WTC11 (cell line): ENCODE data around the gene PLCE1.

Source experiments
- CBFB ChIP-seq: sonication (generic); formaldehyde crosslinking; IDR thresholded peaks from 2 replicates; pipeline ENCODE4 v1.8.1; 2022; ENCODE audit warnings: mild to moderate bottlenecking, low read depth, missing genetic modification reagents
- GRHL2 ChIP-seq: fragments of 250-450 bp; sonication (Bioruptor Pico); IDR thresholded peaks from 2 replicates; pipeline ENCODE4 v1.8.0; 2022; ENCODE audit warnings: mild to moderate bottlenecking, moderate library complexity; ENCODE audit not compliant: insufficient replicate concordance, severe bottlenecking
- NFE2L1 ChIP-seq: sonication (generic); formaldehyde crosslinking; IDR thresholded peaks from 2 replicates; pipeline ENCODE4 v1.8.1; 2023; ENCODE audit warnings: missing genetic modification reagents
- NR2C2 ChIP-seq: sonication (generic); formaldehyde crosslinking; IDR thresholded peaks from 2 replicates; pipeline ENCODE4 v1.8.0; 2022; ENCODE audit warnings: mild to moderate bottlenecking, missing genetic modification reagents
- TP53 ChIP-seq: sonication (generic); formaldehyde crosslinking; IDR thresholded peaks from 2 replicates; pipeline ENCODE4 v1.8.1; 2023; ENCODE audit warnings: mild to moderate bottlenecking, missing genetic modification reagents
- ZNF317 ChIP-seq: sonication (generic); formaldehyde crosslinking; IDR thresholded peaks from 2 replicates; pipeline ENCODE4 v1.8.1; 2023; ENCODE audit warnings: low read depth, mild to moderate bottlenecking, moderate library complexity, missing genetic modification reagents, borderline replicate concordance
- TF ChIP-seq, protein P1 (sequence below): sonication (generic); formaldehyde crosslinking; IDR thresholded peaks from 2 replicates; pipeline ENCODE4 v1.8.1; 2023; ENCODE audit warnings: mild to moderate bottlenecking, moderate library complexity, missing genetic modification reagents
- TF ChIP-seq, protein P2 (sequence below): sonication (generic); formaldehyde crosslinking; conservative IDR thresholded peaks from 2 replicates; pipeline ENCODE4 v1.8.1; 2022; ENCODE audit warnings: mild to moderate bottlenecking, missing genetic modification reagents
- TF ChIP-seq, protein P3 (sequence below): fragments of 200-600 bp; IDR thresholded peaks from 2 replicates; pipeline ENCODE4 v1.8.0; 2022; ENCODE audit warnings: antibody characterized with exemption
- TF ChIP-seq, protein P4 (sequence below): sonication (generic); formaldehyde crosslinking; IDR thresholded peaks from 2 replicates; pipeline ENCODE4 v1.8.0; 2022; ENCODE audit warnings: mild to moderate bottlenecking, missing genetic modification reagents
- TF ChIP-seq, protein P5 (sequence below): sonication (generic); formaldehyde crosslinking; IDR thresholded peaks from 2 replicates; pipeline ENCODE4 v1.8.1; 2023; ENCODE audit warnings: mild to moderate bottlenecking, missing genetic modification reagents, moderate library complexity
- TF ChIP-seq, protein P6 (sequence below): sonication (generic); formaldehyde crosslinking; IDR thresholded peaks from 2 replicates; pipeline ENCODE4 v1.8.1; 2022; ENCODE audit warnings: low read depth, missing genetic modification reagents, borderline replicate concordance
- TF ChIP-seq, protein P7 (sequence below): sonication (generic); formaldehyde crosslinking; IDR thresholded peaks from 2 replicates; pipeline ENCODE4 v1.8.0; 2022; ENCODE audit warnings: missing genetic modification reagents
- TF ChIP-seq, protein P8 (sequence below): sonication (generic); formaldehyde crosslinking; IDR thresholded peaks from 2 replicates; pipeline ENCODE4 v1.8.1; 2023; ENCODE audit warnings: mild to moderate bottlenecking, missing genetic modification reagents

DNA sequence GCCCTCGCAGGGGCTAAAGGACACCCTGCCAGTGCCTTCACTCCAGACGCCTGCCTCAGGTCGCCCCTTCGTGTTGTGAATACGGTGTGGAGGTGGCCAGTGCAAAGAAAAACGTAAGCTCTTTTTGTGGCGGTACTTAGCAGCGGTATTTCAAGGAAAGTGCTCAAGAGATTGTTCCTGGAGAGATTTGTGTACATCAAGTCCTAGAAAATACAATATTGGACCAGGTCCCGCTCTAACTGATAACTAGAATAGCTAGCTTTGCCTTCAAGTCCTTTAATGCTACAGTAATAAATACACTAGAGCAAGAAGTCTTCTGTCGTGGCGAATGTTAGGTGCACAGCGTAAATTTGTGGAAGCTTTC is 689 bp downstream of the PLCE1 start:
- TF ChIP-seq TP53 (CRISPR knock-in tag) (no peak), GRHL2 (CRISPR knock-in tag) (no peak), CBFB (CRISPR knock-in tag) (no peak), ZNF317 (CRISPR knock-in tag) (no peak), NFE2L1 (CRISPR knock-in tag) (no peak), NR2C2 (CRISPR knock-in tag) (no peak)
- TF ChIP-seq, protein P1, sequence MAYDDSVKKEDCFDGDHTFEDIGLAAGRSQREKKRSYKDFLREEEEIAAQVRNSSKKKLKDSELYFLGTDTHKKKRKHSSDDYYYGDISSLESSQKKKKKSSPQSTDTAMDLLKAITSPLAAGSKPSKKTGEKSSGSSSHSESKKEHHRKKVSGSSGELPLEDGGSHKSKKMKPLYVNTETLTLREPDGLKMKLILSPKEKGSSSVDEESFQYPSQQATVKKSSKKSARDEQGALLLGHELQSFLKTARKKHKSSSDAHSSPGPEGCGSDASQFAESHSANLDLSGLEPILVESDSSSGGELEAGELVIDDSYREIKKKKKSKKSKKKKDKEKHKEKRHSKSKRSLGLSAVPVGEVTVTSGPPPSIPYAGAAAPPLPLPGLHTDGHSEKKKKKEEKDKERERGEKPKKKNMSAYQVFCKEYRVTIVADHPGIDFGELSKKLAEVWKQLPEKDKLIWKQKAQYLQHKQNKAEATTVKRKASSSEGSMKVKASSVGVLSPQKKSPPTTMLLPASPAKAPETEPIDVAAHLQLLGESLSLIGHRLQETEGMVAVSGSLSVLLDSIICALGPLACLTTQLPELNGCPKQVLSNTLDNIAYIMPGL (CRISPR knock-in tag) = no peak
- TF ChIP-seq, protein P2, sequence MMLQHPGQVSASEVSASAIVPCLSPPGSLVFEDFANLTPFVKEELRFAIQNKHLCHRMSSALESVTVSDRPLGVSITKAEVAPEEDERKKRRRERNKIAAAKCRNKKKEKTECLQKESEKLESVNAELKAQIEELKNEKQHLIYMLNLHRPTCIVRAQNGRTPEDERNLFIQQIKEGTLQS (CRISPR knock-in tag) = no peak
- TF ChIP-seq, protein P3, sequence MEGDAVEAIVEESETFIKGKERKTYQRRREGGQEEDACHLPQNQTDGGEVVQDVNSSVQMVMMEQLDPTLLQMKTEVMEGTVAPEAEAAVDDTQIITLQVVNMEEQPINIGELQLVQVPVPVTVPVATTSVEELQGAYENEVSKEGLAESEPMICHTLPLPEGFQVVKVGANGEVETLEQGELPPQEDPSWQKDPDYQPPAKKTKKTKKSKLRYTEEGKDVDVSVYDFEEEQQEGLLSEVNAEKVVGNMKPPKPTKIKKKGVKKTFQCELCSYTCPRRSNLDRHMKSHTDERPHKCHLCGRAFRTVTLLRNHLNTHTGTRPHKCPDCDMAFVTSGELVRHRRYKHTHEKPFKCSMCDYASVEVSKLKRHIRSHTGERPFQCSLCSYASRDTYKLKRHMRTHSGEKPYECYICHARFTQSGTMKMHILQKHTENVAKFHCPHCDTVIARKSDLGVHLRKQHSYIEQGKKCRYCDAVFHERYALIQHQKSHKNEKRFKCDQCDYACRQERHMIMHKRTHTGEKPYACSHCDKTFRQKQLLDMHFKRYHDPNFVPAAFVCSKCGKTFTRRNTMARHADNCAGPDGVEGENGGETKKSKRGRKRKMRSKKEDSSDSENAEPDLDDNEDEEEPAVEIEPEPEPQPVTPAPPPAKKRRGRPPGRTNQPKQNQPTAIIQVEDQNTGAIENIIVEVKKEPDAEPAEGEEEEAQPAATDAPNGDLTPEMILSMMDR = no peak
- TF ChIP-seq, protein P4, sequence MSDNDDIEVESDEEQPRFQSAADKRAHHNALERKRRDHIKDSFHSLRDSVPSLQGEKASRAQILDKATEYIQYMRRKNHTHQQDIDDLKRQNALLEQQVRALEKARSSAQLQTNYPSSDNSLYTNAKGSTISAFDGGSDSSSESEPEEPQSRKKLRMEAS (CRISPR knock-in tag) = no peak
- TF ChIP-seq, protein P5, sequence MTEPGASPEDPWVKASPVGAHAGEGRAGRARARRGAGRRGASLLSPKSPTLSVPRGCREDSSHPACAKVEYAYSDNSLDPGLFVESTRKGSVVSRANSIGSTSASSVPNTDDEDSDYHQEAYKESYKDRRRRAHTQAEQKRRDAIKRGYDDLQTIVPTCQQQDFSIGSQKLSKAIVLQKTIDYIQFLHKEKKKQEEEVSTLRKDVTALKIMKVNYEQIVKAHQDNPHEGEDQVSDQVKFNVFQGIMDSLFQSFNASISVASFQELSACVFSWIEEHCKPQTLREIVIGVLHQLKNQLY (CRISPR knock-in tag) = no peak
- TF ChIP-seq, protein P6, sequence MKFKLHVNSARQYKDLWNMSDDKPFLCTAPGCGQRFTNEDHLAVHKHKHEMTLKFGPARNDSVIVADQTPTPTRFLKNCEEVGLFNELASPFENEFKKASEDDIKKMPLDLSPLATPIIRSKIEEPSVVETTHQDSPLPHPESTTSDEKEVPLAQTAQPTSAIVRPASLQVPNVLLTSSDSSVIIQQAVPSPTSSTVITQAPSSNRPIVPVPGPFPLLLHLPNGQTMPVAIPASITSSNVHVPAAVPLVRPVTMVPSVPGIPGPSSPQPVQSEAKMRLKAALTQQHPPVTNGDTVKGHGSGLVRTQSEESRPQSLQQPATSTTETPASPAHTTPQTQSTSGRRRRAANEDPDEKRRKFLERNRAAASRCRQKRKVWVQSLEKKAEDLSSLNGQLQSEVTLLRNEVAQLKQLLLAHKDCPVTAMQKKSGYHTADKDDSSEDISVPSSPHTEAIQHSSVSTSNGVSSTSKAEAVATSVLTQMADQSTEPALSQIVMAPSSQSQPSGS (CRISPR knock-in tag) = no peak
- TF ChIP-seq, protein P7, sequence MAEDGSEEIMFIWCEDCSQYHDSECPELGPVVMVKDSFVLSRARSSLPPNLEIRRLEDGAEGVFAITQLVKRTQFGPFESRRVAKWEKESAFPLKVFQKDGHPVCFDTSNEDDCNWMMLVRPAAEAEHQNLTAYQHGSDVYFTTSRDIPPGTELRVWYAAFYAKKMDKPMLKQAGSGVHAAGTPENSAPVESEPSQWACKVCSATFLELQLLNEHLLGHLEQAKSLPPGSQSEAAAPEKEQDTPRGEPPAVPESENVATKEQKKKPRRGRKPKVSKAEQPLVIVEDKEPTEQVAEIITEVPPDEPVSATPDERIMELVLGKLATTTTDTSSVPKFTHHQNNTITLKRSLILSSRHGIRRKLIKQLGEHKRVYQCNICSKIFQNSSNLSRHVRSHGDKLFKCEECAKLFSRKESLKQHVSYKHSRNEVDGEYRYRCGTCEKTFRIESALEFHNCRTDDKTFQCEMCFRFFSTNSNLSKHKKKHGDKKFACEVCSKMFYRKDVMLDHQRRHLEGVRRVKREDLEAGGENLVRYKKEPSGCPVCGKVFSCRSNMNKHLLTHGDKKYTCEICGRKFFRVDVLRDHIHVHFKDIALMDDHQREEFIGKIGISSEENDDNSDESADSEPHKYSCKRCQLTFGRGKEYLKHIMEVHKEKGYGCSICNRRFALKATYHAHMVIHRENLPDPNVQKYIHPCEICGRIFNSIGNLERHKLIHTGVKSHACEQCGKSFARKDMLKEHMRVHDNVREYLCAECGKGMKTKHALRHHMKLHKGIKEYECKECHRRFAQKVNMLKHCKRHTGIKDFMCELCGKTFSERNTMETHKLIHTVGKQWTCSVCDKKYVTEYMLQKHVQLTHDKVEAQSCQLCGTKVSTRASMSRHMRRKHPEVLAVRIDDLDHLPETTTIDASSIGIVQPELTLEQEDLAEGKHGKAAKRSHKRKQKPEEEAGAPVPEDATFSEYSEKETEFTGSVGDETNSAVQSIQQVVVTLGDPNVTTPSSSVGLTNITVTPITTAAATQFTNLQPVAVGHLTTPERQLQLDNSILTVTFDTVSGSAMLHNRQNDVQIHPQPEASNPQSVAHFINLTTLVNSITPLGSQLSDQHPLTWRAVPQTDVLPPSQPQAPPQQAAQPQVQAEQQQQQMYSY = no peak
- TF ChIP-seq, protein P8, sequence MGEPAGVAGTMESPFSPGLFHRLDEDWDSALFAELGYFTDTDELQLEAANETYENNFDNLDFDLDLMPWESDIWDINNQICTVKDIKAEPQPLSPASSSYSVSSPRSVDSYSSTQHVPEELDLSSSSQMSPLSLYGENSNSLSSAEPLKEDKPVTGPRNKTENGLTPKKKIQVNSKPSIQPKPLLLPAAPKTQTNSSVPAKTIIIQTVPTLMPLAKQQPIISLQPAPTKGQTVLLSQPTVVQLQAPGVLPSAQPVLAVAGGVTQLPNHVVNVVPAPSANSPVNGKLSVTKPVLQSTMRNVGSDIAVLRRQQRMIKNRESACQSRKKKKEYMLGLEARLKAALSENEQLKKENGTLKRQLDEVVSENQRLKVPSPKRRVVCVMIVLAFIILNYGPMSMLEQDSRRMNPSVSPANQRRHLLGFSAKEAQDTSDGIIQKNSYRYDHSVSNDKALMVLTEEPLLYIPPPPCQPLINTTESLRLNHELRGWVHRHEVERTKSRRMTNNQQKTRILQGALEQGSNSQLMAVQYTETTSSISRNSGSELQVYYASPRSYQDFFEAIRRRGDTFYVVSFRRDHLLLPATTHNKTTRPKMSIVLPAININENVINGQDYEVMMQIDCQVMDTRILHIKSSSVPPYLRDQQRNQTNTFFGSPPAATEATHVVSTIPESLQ = no peak
